DMS79 (cell line): ENCODE data around the gene ARHGEF37.

ENCODE experiments used
- DNase-seq: peaks from one replicate; lab custom pipeline; 2025; lab: John Stamatoyannopoulos, UW

ARHGEF37 gene

DNA sequence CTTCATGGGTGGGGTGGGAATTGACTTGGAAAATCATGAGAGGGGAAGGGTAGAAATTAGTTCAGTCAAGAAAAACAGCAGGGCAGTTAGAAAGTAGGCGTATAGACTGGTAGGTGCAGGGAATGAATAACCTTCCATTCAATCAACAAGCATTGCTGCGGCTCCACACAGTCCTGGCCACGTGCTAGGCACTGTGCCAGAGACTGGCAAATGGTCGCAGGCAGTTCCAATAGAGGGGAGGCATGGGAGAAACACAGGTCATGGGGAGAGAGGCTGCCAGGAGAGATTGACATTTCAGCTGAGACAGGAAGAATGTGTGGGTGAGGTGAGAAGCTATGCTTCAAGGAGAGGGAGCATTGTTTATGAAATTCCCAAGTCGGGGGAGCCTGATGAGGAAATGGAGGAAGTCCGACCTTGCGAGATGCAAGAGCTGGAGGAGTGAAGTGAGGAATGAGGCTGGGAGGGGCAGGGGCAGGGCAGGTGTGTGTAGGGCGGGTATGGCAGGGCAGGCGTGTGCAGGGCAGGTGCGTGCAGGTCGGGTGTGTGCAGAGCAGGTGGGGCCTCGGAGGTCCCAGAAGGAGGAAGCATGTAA, 94.4 kb downstream of the ARHGEF37 start:
- DNase-seq, result peak; percentile 1

DNA sequence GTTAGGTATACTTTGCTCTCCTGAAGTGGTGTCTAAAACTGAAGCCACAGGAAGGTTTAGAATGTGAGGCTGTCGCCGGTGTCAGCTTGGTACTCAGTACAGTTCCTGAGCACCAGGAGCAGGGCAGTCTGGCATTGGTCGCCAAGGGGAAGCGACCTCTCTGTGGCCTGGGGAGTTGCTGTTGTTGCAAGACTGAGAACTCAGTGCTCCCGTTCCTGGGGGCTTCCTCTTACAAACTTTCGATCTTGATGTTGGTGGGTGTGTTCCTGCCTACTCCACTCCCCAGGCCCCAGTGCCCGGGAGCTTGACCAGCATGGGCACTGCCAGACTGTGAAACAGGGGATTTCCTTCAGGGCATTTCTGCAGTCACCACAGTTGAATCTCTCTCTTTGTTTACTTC, 96.4 kb downstream of the ARHGEF37 start:
- DNase-seq, result no peak

DNA sequence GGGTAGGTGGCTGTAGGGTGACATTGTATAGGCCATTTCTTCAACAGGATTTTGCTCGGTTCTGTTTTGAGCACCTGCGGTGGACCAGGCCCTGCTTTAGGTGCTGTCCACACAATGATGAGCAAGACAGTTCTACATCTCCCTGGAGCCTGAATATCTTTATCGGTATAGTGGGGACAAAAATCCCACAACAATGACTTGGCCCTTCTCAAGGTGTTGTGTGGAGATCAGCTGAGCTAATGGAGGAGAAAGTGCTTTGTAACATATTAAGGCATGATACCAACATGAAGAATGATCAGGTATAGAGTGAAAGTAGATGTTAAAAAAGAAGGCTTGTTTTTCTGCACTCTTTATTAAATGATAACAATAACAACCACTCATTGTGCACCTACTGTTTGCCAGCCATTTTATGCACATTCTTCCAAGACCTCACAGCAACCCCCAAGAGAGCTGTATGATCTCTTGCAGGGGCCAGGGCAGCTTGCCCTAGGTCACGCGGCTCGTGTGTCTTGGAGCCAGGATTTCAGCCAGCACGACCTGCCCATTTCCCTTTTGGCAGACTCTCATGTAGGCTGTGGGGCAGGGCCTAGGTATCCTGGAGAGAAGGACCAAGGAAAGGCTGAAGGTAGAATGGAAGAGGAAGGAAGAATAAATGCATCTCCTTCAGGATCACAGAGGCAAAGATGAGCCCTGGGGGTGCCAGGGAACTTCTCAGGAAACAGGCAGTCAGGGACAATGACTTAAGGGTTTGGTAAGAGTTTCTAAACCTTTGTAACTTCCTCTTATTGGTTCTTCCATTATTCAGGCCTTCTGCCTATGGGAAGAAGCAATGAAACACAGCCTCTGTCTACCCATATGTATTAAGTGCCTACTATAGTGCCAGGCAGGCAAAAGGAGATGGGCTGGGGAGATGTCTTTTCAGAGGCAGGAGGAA, 98.8 kb downstream of the ARHGEF37 start:
- DNase-seq, result no peak

GRCh38 chr5:149680810-149681221, 99.5 kb downstream of the ARHGEF37 start:
- DNase-seq, result no peak

GRCh38 chr5:149681252-149681651, 100.0 kb downstream of the ARHGEF37 start:
- no peak for DNase-seq

GRCh38 chr5:149681922-149682321, 100.6 kb downstream of the ARHGEF37 start:
- no peak for DNase-seq

GRCh38 chr5:149682532-149683075, 101.3 kb downstream of the ARHGEF37 start:
- no peak for DNase-seq

GRCh38 chr5:149683964-149684363, 102.7 kb downstream of the ARHGEF37 start:
- DNase-seq, result no peak

- no peak for DNase-seq
These were observed 103.1 kb downstream of the ARHGEF37 start for GRCh38 chr5:149684371-149684770.
